Glutamatergic neuron (in vitro differentiated cells): ENCODE results near the gene RIPK3. TPM values are rescaled to one million over a fixed set of nuclear protein-coding genes. Genes with fewer than 3 reads are reported as not detected.

ENCODE experiments used
- DNase-seq: peaks from one replicate; pipeline ENCODE4 v3.0.0; 2022
- H3K27ac Mint-ChIP-seq: one replicate; pipeline ENCODE4 v1.8.0; 2020; ENCODE audit warnings: mild to moderate bottlenecking, mixed read lengths, inconsistent platforms; ENCODE audit not compliant: unreplicated experiment
- H3K27me3 Mint-ChIP-seq: one replicate; pipeline ENCODE4 v1.8.0; 2020; ENCODE audit warnings: mild to moderate bottlenecking, moderate library complexity, mixed read lengths, inconsistent platforms; ENCODE audit not compliant: unreplicated experiment
- H3K36me3 Mint-ChIP-seq: one replicate; pipeline ENCODE4 v1.8.0; 2020; ENCODE audit warnings: mild to moderate bottlenecking, mixed read lengths, inconsistent platforms; ENCODE audit not compliant: unreplicated experiment
- H3K4me1 Mint-ChIP-seq: one replicate; pipeline ENCODE4 v1.8.0; 2020; ENCODE audit warnings: mild to moderate bottlenecking, low read depth, mixed read lengths, inconsistent platforms; ENCODE audit not compliant: unreplicated experiment
- H3K4me3 Mint-ChIP-seq: one replicate; pipeline ENCODE4 v1.8.0; 2020; ENCODE audit warnings: mild to moderate bottlenecking, mixed read lengths, inconsistent platforms; ENCODE audit not compliant: unreplicated experiment
- H3K9me3 Mint-ChIP-seq: one replicate; pipeline ENCODE4 v1.8.0; 2020; ENCODE audit warnings: mild to moderate bottlenecking, moderate library complexity, mixed read lengths, inconsistent platforms; ENCODE audit not compliant: unreplicated experiment
- CTCF ChIP-seq: fragments of 200-600 bp; sonication (generic); IDR thresholded peaks from one replicate; pipeline ENCODE4 v1.5.0; 2021; ENCODE audit not compliant: partially characterized antibody, unreplicated experiment
- total RNA-seq: library from RNA; stranded (reverse); fragmentation: NEBNext Ultra II Directional; extraction: Animal tissue kit (Norgen Biotek cat#: 25700); gene quantifications from one replicate; pipeline ENCODE4 v1.2.1, GENCODE V29; 2021; ENCODE audit not compliant: unreplicated experiment

The RIPK3 gene
- total RNA-seq, 1 donor from 2014 or later: not detected

GRCh38 chr14:24312736-24313507 is 26.9 kb downstream of the RIPK3 start:
- DNase-seq: no peak
- Mint-ChIP-seq H3K4me3 (no peak overlapping the region), H3K9me3 (peaks cover 4% of the 10 kb centered on the region), H3K36me3 (no peaks in the 10 kb centered on the region), H3K4me1 (peaks cover 2% of the 10 kb centered on the region), H3K27me3 (peaks cover 19% of the 10 kb centered on the region), H3K27ac (no peak overlapping the region)
- TF ChIP-seq CTCF: no peak

- no peak for DNase-seq
- no peak for TF ChIP-seq CTCF
- Mint-ChIP-seq H3K4me3 (no peak overlapping the region), H3K27me3 (peaks cover 13% of the 10 kb centered on the region), H3K27ac (no peak overlapping the region), H3K4me1 (peaks cover 2% of the 10 kb centered on the region), H3K9me3 (peaks cover 4% of the 10 kb centered on the region), H3K36me3 (no peaks in the 10 kb centered on the region)
These were observed 27.8 kb downstream of the RIPK3 start for GRCh38 chr14:24311837-24312615.

- Mint-ChIP-seq H3K4me1 (peaks cover 2% of the 10 kb centered on the region), H3K4me3 (peak within 1 kb of the TSS; percentile 73), H3K27me3 (peaks cover 17% of the 10 kb centered on the region), H3K9me3 (peaks cover 4% of the 10 kb centered on the region), H3K27ac (peak within 1 kb of the TSS; percentile 48), H3K36me3 (no peaks in the 10 kb centered on the region)
- peak; percentile 82 for DNase-seq
- no peak for TF ChIP-seq CTCF
These were observed 28.9 kb downstream of the RIPK3 start, which contains the start of gene LTB4R for GRCh38 chr14:24310646-24311604. TSS of gene LTB4R (plus strand) at chr14:24311502. CDS start at chr14:24315652, 4,150 bp downstream.

GRCh38 chr14:24310265-24310645 is 29.5 kb downstream of the RIPK3 start:
- Mint-ChIP-seq H3K4me3 (peak overlapping the region; percentile 73), H3K27me3 (peaks cover 15% of the 10 kb centered on the region), H3K36me3 (no peaks in the 10 kb centered on the region), H3K4me1 (peaks cover 2% of the 10 kb centered on the region), H3K9me3 (peaks cover 4% of the 10 kb centered on the region), H3K27ac (peak overlapping the region; percentile 48)
- no peak for DNase-seq
- TF ChIP-seq CTCF: no peak
